MG63 (cell line): ENCODE measurements around the gene LYRM2. TPM values are rescaled to one million over a fixed set of nuclear protein-coding genes. Genes with fewer than 3 reads are reported as not detected.

ENCODE experiments used
- DNase-seq: peaks from one replicate; pipeline ENCODE4 v3.0.0-alpha.2; 2020
- H3K27me3 ChIP-seq: fragments of 250-450 bp; sonication (Bioruptor Pico); 2 replicates; pipeline ENCODE4 v1.5.1; 2020; ENCODE audit warnings: mild to moderate bottlenecking, moderate library complexity
- H3K36me3 ChIP-seq: fragments of 250-450 bp; sonication (Bioruptor Pico); 2 replicates; pipeline ENCODE4 v1.5.1; 2020; ENCODE audit warnings: mild to moderate bottlenecking, moderate library complexity
- H3K4me3 ChIP-seq: fragments of 250-450 bp; sonication (Bioruptor Pico); 2 replicates; pipeline ENCODE4 v1.5.1; 2020; ENCODE audit warnings: mild to moderate bottlenecking, moderate library complexity
- H3K9me3 ChIP-seq: fragments of 250-450 bp; sonication (Bioruptor Pico); 2 replicates; pipeline ENCODE4 v1.5.1; 2020; ENCODE audit warnings: mild to moderate bottlenecking, moderate library complexity
- total RNA-seq: library from RNA; depleted of rRNA; stranded (reverse); fragments of >200 nt; shearing (Covaris generic); gene quantifications from 2 replicates; pipeline ENCODE4 v1.2.3, GENCODE V29; 2014; ENCODE audit warnings: low replicate concordance; rRNA removed

The LYRM2 gene
- total RNA-seq = 7.1 and 28.4 TPM in 2 replicates

- Histone ChIP-seq H3K9me3 (no peaks in the 10 kb centered on the region), H3K4me3 (peak within 1 kb of the TSS; percentile 94), H3K27me3 (no peaks in the 10 kb centered on the region), H3K36me3 (peaks cover 17% of the 10 kb centered on the region)
- peak; percentile 94 for DNase-seq
Measured at GRCh38 chr6:89638320-89639195, at the start of gene LYRM2. Gene LYRM2, minus strand, starts transcription at chr6:89638747. Its CDS starts 31 bp downstream, at chr6:89638716.

- Histone ChIP-seq H3K9me3 (no peaks in the 10 kb centered on the region), H3K27me3 (no peaks in the 10 kb centered on the region), H3K36me3 (peaks cover 54% of the 10 kb centered on the region)
Measured at GRCh38 chr6:89688328-89688727, 49.8 kb upstream of the LYRM2 start.

GRCh38 chr6:89685311-89685710 is 46.8 kb upstream of the LYRM2 start:
- no peaks in the 10 kb centered on the region for H3K9me3 ChIP-seq
- H3K27me3 ChIP-seq = no peaks in the 10 kb centered on the region
- no peak for DNase-seq
- peaks cover 61% of the 10 kb centered on the region for H3K36me3 ChIP-seq
- H3K4me3 ChIP-seq = no peak overlapping the region

More at GRCh38 chr6:89688328-89688727, 49.8 kb upstream of the LYRM2 start:
- no peak for DNase-seq
- no peak overlapping the region for H3K4me3 ChIP-seq

GRCh38 chr6:89682991-89683390 is 44.4 kb upstream of the LYRM2 start:
- no peaks in the 10 kb centered on the region for H3K27me3 ChIP-seq

GRCh38 chr6:89681983-89682564 is 43.5 kb upstream of the LYRM2 start:
- no peaks in the 10 kb centered on the region for H3K9me3 ChIP-seq
- peaks cover 68% of the 10 kb centered on the region for H3K36me3 ChIP-seq
- DNase-seq = no peak
- no peak overlapping the region for H3K4me3 ChIP-seq
- no peaks in the 10 kb centered on the region for H3K27me3 ChIP-seq

More at GRCh38 chr6:89682991-89683390, 44.4 kb upstream of the LYRM2 start:
- no peak overlapping the region for H3K4me3 ChIP-seq
- no peak for DNase-seq
- H3K9me3 ChIP-seq = no peaks in the 10 kb centered on the region
- peaks cover 64% of the 10 kb centered on the region for H3K36me3 ChIP-seq

- Histone ChIP-seq H3K27me3 (no peaks in the 10 kb centered on the region), H3K36me3 (peaks cover 68% of the 10 kb centered on the region), H3K9me3 (no peaks in the 10 kb centered on the region), H3K4me3 (no peak overlapping the region)
- DNase-seq = no peak
Measured at GRCh38 chr6:89680551-89680950, 42.0 kb upstream of the LYRM2 start.

GRCh38 chr6:89680150-89680549 is 41.6 kb upstream of the LYRM2 start:
- DNase-seq = no peak
- Histone ChIP-seq H3K9me3 (no peaks in the 10 kb centered on the region), H3K36me3 (peaks cover 67% of the 10 kb centered on the region)

GRCh38 chr6:89679215-89680120 is 40.9 kb upstream of the LYRM2 start:
- no peak for DNase-seq
- H3K27me3 ChIP-seq = no peaks in the 10 kb centered on the region
- no peak overlapping the region for H3K4me3 ChIP-seq
- H3K9me3 ChIP-seq = no peaks in the 10 kb centered on the region
- H3K36me3 ChIP-seq = peaks cover 68% of the 10 kb centered on the region

More at GRCh38 chr6:89680150-89680549, 41.6 kb upstream of the LYRM2 start:
- no peak overlapping the region for H3K4me3 ChIP-seq
- H3K27me3 ChIP-seq = no peaks in the 10 kb centered on the region

GRCh38 chr6:89678531-89678930 is 40.0 kb upstream of the LYRM2 start:
- DNase-seq = no peak
- H3K4me3 ChIP-seq = no peak overlapping the region
- no peaks in the 10 kb centered on the region for H3K27me3 ChIP-seq
- H3K36me3 ChIP-seq = peaks cover 72% of the 10 kb centered on the region
- H3K9me3 ChIP-seq = no peaks in the 10 kb centered on the region

GRCh38 chr6:89675949-89676748 is 37.6 kb upstream of the LYRM2 start:
- Histone ChIP-seq H3K9me3 (no peaks in the 10 kb centered on the region), H3K27me3 (no peaks in the 10 kb centered on the region), H3K4me3 (no peak overlapping the region), H3K36me3 (peaks cover 79% of the 10 kb centered on the region)
- no peak for DNase-seq

- H3K4me3 ChIP-seq = no peak overlapping the region
- H3K9me3 ChIP-seq = no peaks in the 10 kb centered on the region
- peaks cover 69% of the 10 kb centered on the region for H3K36me3 ChIP-seq
- no peak for DNase-seq
- H3K27me3 ChIP-seq = no peaks in the 10 kb centered on the region
Measured at GRCh38 chr6:89670935-89671565, 32.5 kb upstream of the LYRM2 start.

- no peak overlapping the region for H3K4me3 ChIP-seq
- no peaks in the 10 kb centered on the region for H3K9me3 ChIP-seq
- H3K27me3 ChIP-seq = no peaks in the 10 kb centered on the region
- no peak for DNase-seq
- H3K36me3 ChIP-seq = peaks cover 58% of the 10 kb centered on the region
Measured at GRCh38 chr6:89669002-89669401, 30.5 kb upstream of the LYRM2 start.

GRCh38 chr6:89667872-89668556 is 29.5 kb upstream of the LYRM2 start:
- H3K9me3 ChIP-seq = no peaks in the 10 kb centered on the region
- H3K36me3 ChIP-seq = peaks cover 59% of the 10 kb centered on the region
- H3K4me3 ChIP-seq = no peak overlapping the region
- no peaks in the 10 kb centered on the region for H3K27me3 ChIP-seq
- DNase-seq = no peak

GRCh38 chr6:89662659-89663223 is 24.2 kb upstream of the LYRM2 start:
- DNase-seq = no peak
- Histone ChIP-seq H3K36me3 (peaks cover 56% of the 10 kb centered on the region), H3K27me3 (no peaks in the 10 kb centered on the region)

GRCh38 chr6:89661559-89661958 is 23.0 kb upstream of the LYRM2 start:
- no peak overlapping the region for H3K4me3 ChIP-seq
- H3K9me3 ChIP-seq = no peaks in the 10 kb centered on the region
- no peak for DNase-seq
- peaks cover 58% of the 10 kb centered on the region for H3K36me3 ChIP-seq
- no peaks in the 10 kb centered on the region for H3K27me3 ChIP-seq

More at GRCh38 chr6:89662659-89663223, 24.2 kb upstream of the LYRM2 start:
- H3K9me3 ChIP-seq = no peaks in the 10 kb centered on the region
- no peak overlapping the region for H3K4me3 ChIP-seq
